NOMO-1 (cell line): ENCODE measurements around the gene THAP10.
A peak's percentile ranks its signal among the peaks of the same experiment; 100 is the strongest.

Source experiments
- DNase-seq, 2 experiments: peaks; one replicate each; lab custom pipeline; 2025; ENCODE audit not compliant: unreplicated experiment in 2 of 2; lab: John Stamatoyannopoulos, UW

The THAP10 gene

DNA sequence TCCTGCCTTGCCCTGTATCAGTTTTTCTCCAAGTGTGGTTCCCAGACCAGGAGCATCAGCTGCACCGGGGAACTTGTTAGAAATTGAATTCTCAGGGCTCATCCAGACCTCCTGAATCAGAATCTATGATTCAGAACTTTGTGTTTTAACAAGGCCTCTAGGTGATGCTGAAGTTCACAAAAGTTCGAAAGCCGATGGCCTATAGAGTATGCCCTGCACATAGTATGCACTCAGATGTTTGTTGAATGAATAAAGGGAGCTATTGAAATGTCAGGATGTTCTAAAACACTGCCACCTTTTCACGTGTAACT is 37.6 kb downstream of the THAP10 start:
- DNase-seq: no peak

DNA sequence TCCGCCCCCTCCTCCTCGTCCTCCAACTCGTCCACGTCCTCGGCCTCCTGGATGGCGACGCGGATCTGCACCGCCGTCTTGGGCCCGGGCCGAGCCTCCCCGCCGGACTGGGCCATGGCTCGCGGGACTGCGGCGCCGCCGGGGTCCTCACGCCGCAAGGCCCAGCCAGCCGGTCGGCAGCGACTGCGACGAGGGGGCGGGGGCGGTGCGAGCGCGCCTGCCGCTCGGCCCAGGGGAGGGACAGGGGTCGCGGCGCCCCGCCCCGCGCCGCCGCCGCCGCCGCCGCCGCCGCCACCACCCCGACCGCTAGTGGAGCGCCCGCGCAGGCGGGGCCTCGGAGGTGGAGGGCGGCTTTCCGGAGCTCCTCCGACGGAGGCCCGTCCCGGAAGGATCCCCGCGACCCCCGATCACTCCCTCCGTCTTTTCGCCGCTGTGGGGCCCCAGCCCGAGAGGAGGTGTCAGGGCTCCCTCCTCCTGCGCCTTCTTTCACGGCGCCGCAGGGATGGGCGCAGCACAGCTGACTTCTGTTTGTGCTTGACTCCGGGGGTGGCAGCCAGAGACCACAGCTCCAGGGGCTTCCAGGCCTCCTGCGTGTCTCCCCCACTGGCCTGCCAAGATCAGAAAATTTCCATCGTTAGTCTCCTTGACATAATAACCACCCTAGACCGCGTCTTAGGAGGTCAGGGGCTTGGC is 38.1 kb downstream of the THAP10 start, which contains the start of gene LARP6:
Gene LARP6 (minus strand): TSS at position 185 of the 693 bp plus-strand sequence. CDS start 69 bp downstream, at position 116.
- peak in 1 of 2 experiments; percentile 3 for DNase-seq

DNA sequence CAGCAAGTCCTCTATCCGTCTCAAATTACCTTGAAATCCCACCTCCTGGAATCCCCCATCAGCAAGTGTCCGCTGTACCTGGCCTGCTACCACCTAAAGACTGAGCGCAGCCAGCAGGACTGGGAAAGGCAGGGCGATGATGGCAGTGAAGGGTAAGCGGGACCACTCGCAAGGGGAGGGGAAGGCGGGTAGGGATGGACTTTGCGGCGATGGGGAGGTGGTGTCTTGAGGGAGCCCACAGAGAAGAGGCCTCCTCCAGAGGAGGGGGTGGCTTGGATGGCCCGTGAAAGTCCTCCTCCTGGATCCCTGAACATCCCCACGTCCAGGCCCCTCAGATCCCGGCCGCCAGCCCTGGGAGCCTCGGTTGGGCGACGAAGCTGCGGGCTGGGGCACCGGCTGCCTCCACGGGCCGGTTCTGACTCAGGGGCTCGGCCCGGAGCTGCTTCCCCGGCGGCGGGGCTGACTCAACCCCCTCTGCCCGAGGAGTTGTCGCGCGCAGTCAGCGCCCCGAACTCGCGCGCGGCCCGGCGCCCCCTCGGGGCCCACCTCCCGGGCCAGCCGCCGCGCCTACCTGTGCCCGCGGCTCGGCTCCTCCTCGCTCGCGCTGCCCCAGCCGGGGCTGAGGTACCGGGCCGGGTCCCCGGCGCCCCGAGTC is 38.8 kb downstream of the THAP10 start:
- peak in 1 of 2 experiments; percentile 0 for DNase-seq

DNA sequence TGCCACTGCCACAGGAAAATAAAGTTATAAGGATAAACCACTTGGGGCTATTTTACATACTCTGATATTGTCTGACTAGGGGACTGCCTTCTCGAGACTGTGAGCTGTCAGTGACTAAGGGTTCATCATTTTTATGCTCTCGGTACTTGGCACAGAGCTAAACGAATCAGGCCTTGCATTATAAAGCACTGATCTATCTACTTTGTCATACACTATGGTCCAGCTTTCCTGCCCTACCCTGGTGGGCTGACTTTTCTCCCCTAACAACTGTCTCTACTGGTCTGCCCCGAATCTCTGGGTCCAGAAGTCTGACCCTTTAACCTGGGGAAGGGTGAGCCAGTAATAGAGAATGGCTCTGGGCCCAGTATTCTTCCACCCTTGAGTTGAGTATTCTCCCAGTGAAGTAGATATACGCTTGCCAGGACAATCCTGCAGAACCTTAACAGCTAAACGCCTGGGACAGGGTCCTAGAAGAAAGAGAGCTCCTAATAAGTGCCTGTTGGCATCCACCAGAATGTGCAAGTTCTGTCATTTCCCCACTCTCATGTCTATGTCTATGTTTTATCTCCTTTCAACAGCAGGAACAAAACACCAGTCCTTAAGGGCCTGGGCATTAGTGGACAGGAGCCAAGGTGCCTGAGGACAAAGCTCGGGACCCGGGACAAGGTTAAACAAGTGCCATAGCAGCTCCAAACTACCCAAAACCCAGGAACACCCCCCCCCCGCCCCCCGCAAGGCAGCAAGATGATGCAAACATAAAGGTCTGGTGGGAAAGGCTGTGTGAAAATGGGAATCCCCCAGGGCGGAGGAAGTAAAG is 39.5 kb downstream of the THAP10 start:
- no peak for DNase-seq

DNA sequence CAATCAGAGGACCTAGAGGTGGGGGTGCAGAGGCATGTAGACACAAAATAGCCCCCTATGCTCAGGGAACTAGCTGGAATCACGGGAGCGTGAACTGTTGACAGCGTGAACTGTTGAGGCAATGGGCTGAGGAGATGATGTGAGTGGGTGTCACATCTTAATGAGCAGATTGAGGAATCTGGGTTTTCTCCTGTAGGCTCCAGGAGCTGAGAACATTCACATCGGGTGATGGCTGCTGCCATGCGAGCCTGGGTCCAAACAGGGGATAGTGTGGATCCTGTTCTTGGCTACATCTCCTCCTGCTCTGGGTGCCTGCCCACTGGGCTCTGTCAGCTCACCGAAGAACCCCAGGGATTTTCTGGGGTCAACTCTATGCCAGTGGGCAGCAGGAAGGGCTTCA is 40.3 kb downstream of the THAP10 start:
- no peak for DNase-seq

DNA sequence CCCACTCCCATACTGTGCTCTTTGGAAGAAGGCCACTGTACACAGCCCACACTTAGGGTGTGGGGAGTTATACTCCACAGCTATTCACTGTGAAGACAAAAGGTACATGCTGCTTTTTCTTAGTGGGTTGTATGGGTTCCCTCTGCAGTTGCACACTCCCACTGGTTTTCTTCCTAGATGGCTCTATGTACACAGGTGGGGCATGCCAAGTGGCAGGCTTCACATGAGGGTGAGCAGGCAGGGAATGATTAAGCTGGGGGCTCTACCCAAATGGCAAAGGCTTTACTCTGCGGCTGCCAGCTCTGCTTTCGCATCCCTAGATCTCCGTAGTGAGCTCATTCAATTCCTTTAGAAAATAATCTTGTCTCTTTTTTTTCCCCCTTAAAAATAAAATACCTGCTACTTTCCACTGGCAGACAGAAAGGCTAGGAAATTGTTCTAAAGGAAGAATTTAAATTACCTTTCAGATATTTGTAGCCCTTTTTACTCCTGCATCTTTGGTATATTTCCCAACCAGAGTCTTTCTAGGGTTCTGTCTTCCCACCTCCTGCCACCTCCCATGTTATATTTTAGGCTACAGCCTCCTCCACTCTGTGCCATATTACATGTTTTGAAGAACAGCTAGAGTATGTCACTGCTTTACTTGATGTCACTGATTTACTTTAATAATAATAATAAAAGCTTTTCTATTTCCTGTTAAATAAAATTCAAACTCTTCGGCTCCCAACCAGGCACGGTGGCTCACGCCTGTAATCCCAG is 46.5 kb downstream of the THAP10 start:
- DNase-seq: no peak

DNA sequence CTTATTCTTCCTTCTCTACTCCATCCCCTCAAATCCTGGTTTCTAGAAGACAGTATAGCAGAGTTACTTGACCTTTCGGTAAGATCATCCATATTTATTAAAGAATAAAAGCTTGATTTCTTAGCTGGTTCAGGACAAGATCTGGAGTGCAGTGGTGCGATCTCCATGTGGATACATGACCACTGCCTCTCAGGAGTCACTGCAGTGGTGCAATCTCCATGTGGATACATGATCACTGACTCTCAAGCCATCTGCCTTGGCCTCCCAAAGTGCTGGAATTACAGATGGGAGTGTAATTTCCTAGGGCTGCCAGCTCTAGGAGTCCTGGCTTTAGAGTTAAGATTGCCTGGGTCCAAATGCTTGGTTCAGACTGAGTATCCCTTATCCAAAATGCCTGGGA is 54.8 kb downstream of the THAP10 start:
- no peak for DNase-seq

DNA sequence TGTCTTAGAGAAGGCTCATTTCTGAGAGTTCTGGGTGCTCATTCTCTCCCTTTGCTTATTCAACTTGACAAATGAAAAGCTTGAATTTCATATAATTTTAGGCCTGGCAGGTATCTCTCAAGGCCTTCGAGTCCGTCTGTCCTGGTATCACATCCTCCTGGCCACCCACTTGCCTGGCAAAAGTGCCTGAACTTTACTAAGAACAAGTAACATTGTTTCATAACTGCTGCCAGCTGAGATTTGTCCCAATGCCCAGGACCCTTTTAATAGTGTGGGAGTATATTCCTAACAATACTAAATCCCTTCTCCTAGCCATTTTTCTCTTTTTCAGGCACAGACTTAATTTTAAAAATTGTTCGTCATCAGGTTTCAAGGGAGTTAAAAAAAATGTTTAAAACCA is 56.4 kb downstream of the THAP10 start:
- DNase-seq: no peak

DNA sequence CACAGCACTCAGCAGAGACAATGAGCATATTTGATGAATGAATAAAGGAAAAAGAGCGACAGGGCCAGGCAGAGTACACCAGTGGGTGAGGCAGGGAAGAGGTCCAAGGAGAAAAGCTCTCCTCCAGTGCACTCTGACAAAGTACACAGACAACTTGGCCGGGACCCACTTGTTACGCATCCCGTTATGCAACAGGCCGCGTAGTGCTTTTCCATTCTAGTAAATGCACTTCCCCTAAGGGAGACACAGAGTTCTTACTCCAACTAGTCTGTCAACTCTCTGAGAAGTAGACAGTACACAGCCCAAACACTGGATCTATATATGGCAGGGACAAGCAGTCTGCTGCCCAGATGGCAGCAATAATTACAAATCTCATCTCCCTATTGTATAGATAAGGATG is 56.8 kb downstream of the THAP10 start:
- no peak for DNase-seq

DNA sequence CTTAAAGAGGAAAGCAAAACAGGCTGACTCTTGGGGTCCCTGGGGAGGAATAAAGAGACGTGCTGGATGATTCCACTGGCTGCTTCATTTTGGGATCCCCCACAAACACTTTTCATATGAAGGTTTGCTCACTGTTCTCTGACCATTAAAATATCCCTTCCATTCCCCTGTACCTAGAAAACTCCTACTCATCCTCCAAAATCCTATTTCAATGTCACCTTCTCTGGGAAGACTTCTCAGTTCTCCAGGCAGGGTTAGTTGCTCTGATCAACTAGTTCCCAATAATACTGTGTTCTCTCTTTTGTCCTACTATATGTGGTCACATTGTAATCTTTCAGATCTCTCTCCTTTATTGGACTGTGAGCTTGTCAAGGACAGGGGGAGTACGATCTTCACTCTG is 57.2 kb downstream of the THAP10 start:
- DNase-seq: no peak

DNA sequence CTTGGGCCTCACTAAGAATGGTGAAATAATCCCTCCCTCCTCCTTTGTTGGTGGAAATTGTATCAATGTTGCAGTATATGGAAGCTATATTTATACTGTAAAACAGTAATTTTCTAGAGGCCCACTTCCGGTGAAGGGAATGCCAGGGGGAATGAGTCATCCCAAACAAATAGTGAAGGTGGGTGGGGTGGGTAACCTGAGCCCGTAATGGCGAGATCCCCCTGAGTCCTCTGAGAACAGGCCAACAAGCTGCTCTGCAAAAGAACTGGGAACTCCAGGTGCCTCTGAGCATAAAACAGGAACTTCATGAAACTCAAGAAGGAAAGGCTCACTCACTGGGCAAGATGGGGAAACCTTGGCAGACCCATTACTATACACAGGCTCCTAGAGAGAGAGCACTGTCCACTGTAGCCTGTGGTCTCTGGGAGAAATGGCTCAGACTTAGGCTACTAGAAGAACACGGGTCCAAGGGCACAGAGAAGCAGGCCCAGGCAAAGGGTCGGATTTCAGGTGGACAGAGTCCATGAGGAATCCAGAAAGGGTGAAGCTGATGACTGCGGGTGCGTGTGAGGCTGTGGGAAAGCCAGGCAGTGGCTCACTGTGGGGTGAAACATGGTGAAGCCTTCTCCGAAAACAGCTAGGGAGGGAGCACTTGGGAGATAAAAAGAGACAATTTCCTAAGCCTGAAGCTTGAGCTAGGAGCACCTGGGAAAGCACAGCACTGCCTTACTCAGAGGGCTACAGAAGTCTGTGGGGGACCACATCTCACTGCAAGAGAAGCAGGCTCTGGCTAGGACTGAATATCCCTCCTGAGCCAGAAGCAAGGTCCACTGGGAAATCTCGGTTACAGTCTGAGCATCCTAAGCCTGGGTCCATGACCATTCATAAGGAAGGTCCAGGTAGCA is 58.1 kb downstream of the THAP10 start:
- peak; percentile 50 to 53 for DNase-seq

DNA sequence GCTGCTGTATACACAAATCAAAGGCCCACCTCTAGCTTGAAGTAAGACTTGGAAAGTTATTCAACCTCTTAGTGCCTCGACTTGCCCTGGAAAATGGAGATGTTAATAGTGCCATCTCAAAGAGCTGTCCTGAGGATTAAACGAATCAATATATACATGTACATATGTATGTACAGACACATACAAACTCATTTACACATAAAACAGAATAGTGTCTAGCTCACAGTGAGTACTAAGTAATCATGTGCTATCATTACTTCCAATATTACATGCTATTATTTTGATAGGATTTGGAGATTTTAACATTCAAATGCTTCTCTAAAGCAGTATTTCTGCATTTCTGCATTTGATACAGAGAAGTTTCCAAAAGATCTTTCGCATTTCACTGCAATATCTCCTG is 58.8 kb downstream of the THAP10 start:
- peak in 1 of 2 experiments; percentile 15 for DNase-seq

DNA sequence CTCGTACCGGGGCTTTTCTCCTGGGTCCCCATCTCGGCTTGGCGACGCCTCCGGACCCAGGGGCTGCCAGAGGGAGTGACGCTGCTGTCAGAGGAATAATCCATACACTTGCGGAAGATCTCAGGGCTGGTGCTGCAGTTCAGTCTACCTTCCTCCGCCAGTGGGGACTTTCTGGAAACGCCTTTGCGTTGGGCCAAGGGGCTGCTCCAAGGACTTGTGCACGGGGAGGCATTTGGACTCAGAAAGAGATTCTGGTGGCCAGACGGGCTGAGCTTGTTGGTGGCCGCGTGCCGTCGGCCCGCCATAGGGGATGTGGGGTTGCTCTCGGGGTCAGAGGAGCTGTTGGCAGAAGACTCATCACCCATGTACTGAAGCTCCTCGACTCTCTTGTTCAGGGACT is 60.1 kb downstream of the THAP10 start:
- no peak for DNase-seq
